HepG2 (cell line): ENCODE measurements around the gene CHST6. TPM values are rescaled to one million over a fixed set of nuclear protein-coding genes. Genes with fewer than 3 reads are reported as not detected.

Source experiments
- HDAC2 ChIP-seq: sonication (generic); formaldehyde crosslinking; IDR thresholded peaks from 2 replicates; pipeline ENCODE4 v1.4.0; 2020; ENCODE audit warnings: missing genetic modification reagents
- MXD4 ChIP-seq: IDR thresholded peaks from 2 replicates; pipeline ENCODE4 v1.6.1; 2016; ENCODE audit warnings: mild to moderate bottlenecking, missing biosample characterization, missing genetic modification reagents
- SRSF9 ChIP-seq: fragments of 200-400 bp; formaldehyde crosslinking; IDR thresholded peaks from 2 replicates; pipeline ENCODE4 v1.6.1; 2018; ENCODE audit warnings: borderline replicate concordance, mild to moderate bottlenecking, low read depth, low read length; ENCODE audit not compliant: insufficient read depth, poor library complexity, severe bottlenecking
- TAF1 ChIP-seq: sonication (generic); formaldehyde crosslinking; IDR thresholded peaks from 2 replicates; pipeline ENCODE4 v1.4.0; 2020; ENCODE audit warnings: missing genetic modification reagents
- ZNF224 ChIP-seq: sonication (generic); formaldehyde crosslinking; IDR thresholded peaks from 2 replicates; pipeline ENCODE4 v1.5.0; 2020; ENCODE audit warnings: mild to moderate bottlenecking, missing genetic modification reagents
- ZNF468 ChIP-seq: sonication (generic); formaldehyde crosslinking; IDR thresholded peaks from 2 replicates; pipeline ENCODE4 v1.8.0; 2022; ENCODE audit warnings: mild to moderate bottlenecking, moderate library complexity, missing genetic modification reagents
- ZNF607 ChIP-seq: sonication (generic); formaldehyde crosslinking; IDR thresholded peaks from 2 replicates; pipeline ENCODE4 v1.5.1; 2020; ENCODE audit warnings: missing genetic modification reagents, mild to moderate bottlenecking, borderline replicate concordance
- ZSCAN30 ChIP-seq: sonication (generic); formaldehyde crosslinking; IDR thresholded peaks from 2 replicates; pipeline ENCODE4 v1.5.0; 2020; ENCODE audit warnings: mild to moderate bottlenecking, missing genetic modification reagents
- polyA plus RNA-seq, 8 experiments: library from polyadenylated mRNA; depleted of rRNA in 3 of 8; stranded (reverse) in 7 of 8; unstranded in 1 of 8; fragments of >200 nt; fragmentation: Illumina TruSeq in 4 of 8; extraction: Trizol in 4 of 8; gene quantifications; 2 replicates each; pipeline versions ENCODE4 v1.2.1 to v1.2.3, GENCODE V29; 2011 to 2016; ENCODE audit warnings: low read depth in 4 of 8, missing spikeins in 1 of 8, mixed read lengths in 1 of 8; ENCODE audit not compliant: insufficient read depth in 1 of 8
- total RNA-seq, 5 experiments: library from RNA; depleted of rRNA; stranded (reverse); fragments of >200 nt; fragmentation: Illumina TruSeq; extraction: Trizol; gene quantifications; 2 replicates each; pipeline ENCODE4 v1.2.3, GENCODE V29; 2016; ENCODE audit warnings: low read depth in 1 of 5
- TF ChIP-seq, protein P1 (sequence below): sonication (generic); formaldehyde crosslinking; IDR thresholded peaks from 2 replicates; pipeline ENCODE4 v1.5.0; 2020; ENCODE audit warnings: missing genetic modification reagents
- TF ChIP-seq, protein P2 (sequence below): sonication (generic); formaldehyde crosslinking; IDR thresholded peaks from 2 replicates; pipeline ENCODE4 v1.5.0; 2020; ENCODE audit warnings: mild to moderate bottlenecking, missing genetic modification reagents, borderline replicate concordance
- TF ChIP-seq, protein P3 (sequence below): sonication (generic); formaldehyde crosslinking; IDR thresholded peaks from 2 replicates; pipeline ENCODE4 v1.4.0; 2020; ENCODE audit warnings: missing genetic modification reagents
- TF ChIP-seq, protein P4 (sequence below): sonication (generic); formaldehyde crosslinking; IDR thresholded peaks from 2 replicates; pipeline ENCODE4 v1.5.0; 2020; ENCODE audit warnings: missing genetic modification reagents
- TF ChIP-seq, protein P5 (sequence below): sonication (generic); formaldehyde crosslinking; IDR thresholded peaks from 2 replicates; pipeline ENCODE4 v1.8.1; 2023; ENCODE audit warnings: mild to moderate bottlenecking, missing genetic modification reagents, borderline replicate concordance

The CHST6 gene
- total and polyA plus RNA-seq, 2 of the 13 experiments (the other 11 are each of a cell fraction or from before 2014, with no cell fraction given), result 0.18 to 0.91 TPM

DNA sequence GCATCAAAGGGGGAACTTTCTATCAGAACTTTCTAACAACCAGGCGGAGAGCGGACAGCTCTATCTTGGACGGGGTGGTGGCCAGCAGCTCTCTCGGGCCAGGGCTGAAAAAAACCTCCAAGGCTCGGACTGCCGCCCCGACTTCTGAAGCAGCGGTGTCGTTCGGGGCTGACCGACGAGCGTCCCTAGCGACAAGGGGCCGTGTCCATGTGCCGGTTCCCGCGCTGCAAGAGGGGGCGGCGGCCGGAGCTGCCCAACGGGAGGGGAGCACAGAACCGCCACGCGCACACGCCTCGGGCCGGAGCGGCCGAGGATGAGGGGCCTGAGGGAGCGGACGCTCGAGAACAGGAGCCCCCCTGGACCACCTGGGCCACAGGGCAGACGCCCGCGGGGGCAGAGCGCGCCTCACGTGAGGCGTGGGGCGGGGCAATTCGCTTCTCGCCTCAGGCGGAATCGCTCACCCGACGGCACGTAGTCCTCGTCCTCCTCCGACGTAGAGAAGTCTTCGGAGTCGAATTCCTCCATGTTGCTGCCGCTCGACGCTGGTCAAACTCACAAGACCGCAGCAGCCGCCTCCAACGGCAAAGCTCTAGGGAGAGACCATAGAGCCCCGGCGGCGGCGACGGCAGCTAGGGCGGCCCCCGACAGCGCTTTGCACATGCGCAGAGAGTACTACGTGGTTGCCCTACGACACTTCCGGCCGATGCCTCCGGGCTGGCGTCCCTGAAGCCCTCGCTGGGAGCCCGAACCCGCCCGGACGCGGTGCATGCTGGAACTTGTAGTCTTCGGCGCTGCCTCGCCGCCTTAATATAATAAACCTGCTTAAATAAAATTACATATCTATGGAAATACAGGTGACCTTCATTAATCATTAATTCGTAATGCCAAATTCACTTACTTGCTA is 62.2 kb downstream of the CHST6 start, which contains the start of gene CFDP1 (continued):
- TF ChIP-seq ZNF224 (CRISPR knock-in tag), result no peak; the same call in 1 of the 2 replicates
- TF ChIP-seq TAF1 (CRISPR knock-in tag), result peak; percentile 59
- TF ChIP-seq, protein P1, sequence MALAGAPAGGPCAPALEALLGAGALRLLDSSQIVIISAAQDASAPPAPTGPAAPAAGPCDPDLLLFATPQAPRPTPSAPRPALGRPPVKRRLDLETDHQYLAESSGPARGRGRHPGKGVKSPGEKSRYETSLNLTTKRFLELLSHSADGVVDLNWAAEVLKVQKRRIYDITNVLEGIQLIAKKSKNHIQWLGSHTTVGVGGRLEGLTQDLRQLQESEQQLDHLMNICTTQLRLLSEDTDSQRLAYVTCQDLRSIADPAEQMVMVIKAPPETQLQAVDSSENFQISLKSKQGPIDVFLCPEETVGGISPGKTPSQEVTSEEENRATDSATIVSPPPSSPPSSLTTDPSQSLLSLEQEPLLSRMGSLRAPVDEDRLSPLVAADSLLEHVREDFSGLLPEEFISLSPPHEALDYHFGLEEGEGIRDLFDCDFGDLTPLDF (CRISPR knock-in tag), result peak; percentile 86
- TF ChIP-seq, protein P2, sequence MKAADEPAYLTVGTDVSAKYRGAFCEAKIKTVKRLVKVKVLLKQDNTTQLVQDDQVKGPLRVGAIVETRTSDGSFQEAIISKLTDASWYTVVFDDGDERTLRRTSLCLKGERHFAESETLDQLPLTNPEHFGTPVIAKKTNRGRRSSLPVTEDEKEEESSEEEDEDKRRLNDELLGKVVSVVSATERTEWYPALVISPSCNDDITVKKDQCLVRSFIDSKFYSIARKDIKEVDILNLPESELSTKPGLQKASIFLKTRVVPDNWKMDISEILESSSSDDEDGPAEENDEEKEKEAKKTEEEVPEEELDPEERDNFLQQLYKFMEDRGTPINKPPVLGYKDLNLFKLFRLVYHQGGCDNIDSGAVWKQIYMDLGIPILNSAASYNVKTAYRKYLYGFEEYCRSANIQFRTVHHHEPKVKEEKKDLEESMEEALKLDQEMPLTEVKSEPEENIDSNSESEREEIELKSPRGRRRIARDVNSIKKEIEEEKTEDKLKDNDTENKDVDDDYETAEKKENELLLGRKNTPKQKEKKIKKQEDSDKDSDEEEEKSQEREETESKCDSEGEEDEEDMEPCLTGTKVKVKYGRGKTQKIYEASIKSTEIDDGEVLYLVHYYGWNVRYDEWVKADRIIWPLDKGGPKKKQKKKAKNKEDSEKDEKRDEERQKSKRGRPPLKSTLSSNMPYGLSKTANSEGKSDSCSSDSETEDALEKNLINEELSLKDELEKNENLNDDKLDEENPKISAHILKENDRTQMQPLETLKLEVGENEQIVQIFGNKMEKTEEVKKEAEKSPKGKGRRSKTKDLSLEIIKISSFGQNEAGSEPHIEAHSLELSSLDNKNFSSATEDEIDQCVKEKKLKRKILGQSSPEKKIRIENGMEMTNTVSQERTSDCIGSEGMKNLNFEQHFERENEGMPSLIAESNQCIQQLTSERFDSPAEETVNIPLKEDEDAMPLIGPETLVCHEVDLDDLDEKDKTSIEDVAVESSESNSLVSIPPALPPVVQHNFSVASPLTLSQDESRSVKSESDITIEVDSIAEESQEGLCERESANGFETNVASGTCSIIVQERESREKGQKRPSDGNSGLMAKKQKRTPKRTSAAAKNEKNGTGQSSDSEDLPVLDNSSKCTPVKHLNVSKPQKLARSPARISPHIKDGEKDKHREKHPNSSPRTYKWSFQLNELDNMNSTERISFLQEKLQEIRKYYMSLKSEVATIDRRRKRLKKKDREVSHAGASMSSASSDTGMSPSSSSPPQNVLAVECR (CRISPR knock-in tag), result peak; percentile 100
- TF ChIP-seq HDAC2, result peak; percentile 89
- TF ChIP-seq ZSCAN30 (CRISPR knock-in tag), result no peak
- TF ChIP-seq, protein P3, sequence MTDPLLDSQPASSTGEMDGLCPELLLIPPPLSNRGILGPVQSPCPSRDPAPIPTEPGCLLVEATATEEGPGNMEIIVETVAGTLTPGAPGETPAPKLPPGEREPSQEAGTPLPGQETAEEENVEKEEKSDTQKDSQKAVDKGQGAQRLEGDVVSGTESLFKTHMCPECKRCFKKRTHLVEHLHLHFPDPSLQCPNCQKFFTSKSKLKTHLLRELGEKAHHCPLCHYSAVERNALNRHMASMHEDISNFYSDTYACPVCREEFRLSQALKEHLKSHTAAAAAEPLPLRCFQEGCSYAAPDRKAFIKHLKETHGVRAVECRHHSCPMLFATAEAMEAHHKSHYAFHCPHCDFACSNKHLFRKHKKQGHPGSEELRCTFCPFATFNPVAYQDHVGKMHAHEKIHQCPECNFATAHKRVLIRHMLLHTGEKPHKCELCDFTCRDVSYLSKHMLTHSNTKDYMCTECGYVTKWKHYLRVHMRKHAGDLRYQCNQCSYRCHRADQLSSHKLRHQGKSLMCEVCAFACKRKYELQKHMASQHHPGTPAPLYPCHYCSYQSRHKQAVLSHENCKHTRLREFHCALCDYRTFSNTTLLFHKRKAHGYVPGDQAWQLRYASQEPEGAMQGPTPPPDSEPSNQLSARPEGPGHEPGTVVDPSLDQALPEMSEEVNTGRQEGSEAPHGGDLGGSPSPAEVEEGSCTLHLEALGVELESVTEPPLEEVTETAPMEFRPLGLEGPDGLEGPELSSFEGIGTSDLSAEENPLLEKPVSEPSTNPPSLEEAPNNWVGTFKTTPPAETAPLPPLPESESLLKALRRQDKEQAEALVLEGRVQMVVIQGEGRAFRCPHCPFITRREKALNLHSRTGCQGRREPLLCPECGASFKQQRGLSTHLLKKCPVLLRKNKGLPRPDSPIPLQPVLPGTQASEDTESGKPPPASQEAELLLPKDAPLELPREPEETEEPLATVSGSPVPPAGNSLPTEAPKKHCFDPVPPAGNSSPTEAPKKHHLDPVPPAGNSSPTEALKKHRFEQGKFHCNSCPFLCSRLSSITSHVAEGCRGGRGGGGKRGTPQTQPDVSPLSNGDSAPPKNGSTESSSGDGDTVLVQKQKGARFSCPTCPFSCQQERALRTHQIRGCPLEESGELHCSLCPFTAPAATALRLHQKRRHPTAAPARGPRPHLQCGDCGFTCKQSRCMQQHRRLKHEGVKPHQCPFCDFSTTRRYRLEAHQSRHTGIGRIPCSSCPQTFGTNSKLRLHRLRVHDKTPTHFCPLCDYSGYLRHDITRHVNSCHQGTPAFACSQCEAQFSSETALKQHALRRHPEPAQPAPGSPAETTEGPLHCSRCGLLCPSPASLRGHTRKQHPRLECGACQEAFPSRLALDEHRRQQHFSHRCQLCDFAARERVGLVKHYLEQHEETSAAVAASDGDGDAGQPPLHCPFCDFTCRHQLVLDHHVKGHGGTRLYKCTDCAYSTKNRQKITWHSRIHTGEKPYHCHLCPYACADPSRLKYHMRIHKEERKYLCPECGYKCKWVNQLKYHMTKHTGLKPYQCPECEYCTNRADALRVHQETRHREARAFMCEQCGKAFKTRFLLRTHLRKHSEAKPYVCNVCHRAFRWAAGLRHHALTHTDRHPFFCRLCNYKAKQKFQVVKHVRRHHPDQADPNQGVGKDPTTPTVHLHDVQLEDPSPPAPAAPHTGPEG (CRISPR knock-in tag), result 0 out of 2 replicates have a peak, but pooled peaks have one; percentile 67
- peak; percentile 99 for TF ChIP-seq ZNF607 (CRISPR knock-in tag)
- TF ChIP-seq SRSF9, result no peak
- TF ChIP-seq, protein P4, sequence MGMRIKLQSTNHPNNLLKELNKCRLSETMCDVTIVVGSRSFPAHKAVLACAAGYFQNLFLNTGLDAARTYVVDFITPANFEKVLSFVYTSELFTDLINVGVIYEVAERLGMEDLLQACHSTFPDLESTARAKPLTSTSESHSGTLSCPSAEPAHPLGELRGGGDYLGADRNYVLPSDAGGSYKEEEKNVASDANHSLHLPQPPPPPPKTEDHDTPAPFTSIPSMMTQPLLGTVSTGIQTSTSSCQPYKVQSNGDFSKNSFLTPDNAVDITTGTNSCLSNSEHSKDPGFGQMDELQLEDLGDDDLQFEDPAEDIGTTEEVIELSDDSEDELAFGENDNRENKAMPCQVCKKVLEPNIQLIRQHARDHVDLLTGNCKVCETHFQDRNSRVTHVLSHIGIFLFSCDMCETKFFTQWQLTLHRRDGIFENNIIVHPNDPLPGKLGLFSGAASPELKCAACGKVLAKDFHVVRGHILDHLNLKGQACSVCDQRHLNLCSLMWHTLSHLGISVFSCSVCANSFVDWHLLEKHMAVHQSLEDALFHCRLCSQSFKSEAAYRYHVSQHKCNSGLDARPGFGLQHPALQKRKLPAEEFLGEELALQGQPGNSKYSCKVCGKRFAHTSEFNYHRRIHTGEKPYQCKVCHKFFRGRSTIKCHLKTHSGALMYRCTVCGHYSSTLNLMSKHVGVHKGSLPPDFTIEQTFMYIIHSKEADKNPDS (CRISPR knock-in tag), result peak; percentile 70; the same call in 1 of the 2 replicates
- TF ChIP-seq ZNF468 (CRISPR knock-in tag), result peak; percentile 89; the same call in 1 of the 2 replicates
- TF ChIP-seq MXD4 (CRISPR knock-in tag), result peak; percentile 99
- TF ChIP-seq, protein P5, sequence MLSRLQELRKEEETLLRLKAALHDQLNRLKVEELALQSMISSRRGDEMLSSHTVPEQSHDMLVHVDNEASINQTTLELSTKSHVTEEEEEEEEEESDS, result peak; percentile 86; the same call in 1 of the 2 replicates
